ENCODE measurements around the gene ICAM5.
A peak's percentile ranks its signal among the peaks of the same experiment; 100 is the strongest.

The ICAM5 gene

DNA sequence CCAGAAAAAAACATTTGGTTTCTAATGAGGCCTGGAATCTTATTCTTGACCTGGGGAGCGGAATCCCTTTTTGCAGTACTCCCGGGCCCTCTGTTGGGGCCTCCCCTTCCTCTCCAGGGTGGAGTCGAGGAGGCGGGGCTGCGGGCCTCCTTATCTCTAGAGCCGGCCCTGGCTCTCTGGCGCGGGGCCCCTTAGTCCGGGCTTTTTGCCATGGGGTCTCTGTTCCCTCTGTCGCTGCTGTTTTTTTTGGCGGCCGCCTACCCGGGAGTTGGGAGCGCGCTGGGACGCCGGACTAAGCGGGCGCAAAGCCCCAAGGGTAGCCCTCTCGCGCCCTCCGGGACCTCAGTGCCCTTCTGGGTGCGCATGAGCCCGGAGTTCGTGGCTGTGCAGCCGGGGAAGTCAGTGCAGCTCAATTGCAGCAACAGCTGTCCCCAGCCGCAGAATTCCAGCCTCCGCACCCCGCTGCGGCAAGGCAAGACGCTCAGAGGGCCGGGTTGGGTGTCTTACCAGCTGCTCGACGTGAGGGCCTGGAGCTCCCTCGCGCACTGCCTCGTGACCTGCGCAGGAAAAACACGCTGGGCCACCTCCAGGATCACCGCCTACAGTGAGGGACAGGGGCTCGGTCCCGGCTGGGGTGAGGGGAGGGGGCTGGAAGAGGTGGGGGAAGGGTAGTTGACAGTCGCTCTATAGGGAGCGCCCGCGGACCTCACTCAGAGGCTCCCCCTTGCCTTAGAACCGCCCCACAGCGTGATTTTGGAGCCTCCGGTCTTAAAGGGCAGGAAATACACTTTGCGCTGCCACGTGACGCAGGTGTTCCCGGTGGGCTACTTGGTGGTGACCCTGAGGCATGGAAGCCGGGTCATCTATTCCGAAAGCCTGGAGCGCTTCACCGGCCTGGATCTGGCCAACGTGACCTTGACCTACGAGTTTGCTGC is 2.7 kb upstream of the ICAM5 start, which contains the start of gene ICAM4:
Gene ICAM4 (plus strand): TSS at position 153 of the 935 bp plus-strand sequence. CDS start 58 bp downstream, at position 211.
- Histone ChIP-seq H3K79me2 (no peaks in the 10 kb centered on the region), H3K36me3 (ENCODE audit: control insufficient read depth, insufficient read depth, low read length) (no peaks in the 10 kb centered on the region), H3K4me3 (ENCODE audit: low read depth, low read length) (no peak within 1 kb of the TSS), H2AFZ (peak within 1 kb of the TSS; percentile 68), H3K27me3 (ENCODE audit: control insufficient read depth, insufficient read depth, low read length) (no peaks in the 10 kb centered on the region), H3K4me2 (ENCODE audit: low read length) (peak within 1 kb of the TSS; percentile 9), H3K9me3 (ENCODE audit: control insufficient read depth, low read length) (no peaks in the 10 kb centered on the region), H3K27ac (no peak within 1 kb of the TSS), H3K4me1 (peaks cover 6% of the 10 kb centered on the region), H3K9ac (no peak within 1 kb of the TSS)
- no peak for TF ChIP-seq CTCF (IDR thresholded peaks at IDR 0.05)

DNA sequence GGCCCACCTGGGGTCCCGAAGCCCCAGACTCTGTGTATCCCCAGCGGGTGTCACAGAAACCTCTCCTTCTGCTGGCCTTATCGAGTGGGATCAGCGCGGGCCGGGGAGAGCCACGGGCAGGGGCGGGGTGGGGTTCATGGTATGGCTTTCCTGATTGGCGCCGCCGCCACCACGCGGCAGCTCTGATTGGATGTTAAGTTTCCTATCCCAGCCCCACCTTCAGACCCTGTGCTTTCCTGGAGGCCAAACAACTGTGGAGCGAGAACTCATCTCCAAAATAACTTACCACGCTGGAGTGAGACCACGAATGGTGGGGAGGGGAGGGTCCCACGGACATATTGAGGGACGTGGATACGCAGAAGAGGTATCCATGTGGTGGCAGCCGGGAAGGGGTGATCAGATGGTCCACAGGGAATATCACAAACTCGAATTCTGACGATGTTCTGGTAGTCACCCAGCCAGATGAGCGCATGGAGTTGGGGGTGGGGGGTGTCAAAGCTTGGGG is 1.0 kb upstream of the ICAM5 start:
- H3K79me2 ChIP-seq = no peaks in the 10 kb centered on the region
- peaks cover 4% of the 10 kb centered on the region for H3K27me3 ChIP-seq (ENCODE audit: control insufficient read depth, insufficient read depth, low read length)
- no peak overlapping the region for H3K9ac ChIP-seq
- peak overlapping the region; percentile 23 for H3K4me3 ChIP-seq (ENCODE audit: low read depth, low read length)
- H3K36me3 ChIP-seq (ENCODE audit: control insufficient read depth, insufficient read depth, low read length) = no peaks in the 10 kb centered on the region
- no peak overlapping the region for H2AFZ ChIP-seq
- H3K27ac ChIP-seq = no peak overlapping the region
- no peak for TF ChIP-seq CTCF (IDR thresholded peaks at IDR 0.05)
- H3K9me3 ChIP-seq (ENCODE audit: control insufficient read depth, low read length) = no peaks in the 10 kb centered on the region
- peaks cover 6% of the 10 kb centered on the region for H3K4me1 ChIP-seq
- peak overlapping the region; percentile 73 for H3K4me2 ChIP-seq (ENCODE audit: low read length)

- Histone ChIP-seq H3K27me3 (ENCODE audit: control insufficient read depth, insufficient read depth, low read length) (peaks cover 5% of the 10 kb centered on the region), H3K9ac (no peak overlapping the region), H3K36me3 (ENCODE audit: control insufficient read depth, insufficient read depth, low read length) (no peaks in the 10 kb centered on the region), H3K4me2 (ENCODE audit: low read length) (peak overlapping the region; percentile 73), H2AFZ (peak overlapping the region; percentile 50), H3K4me1 (peaks cover 6% of the 10 kb centered on the region), H3K4me3 (ENCODE audit: low read depth, low read length) (peak overlapping the region; percentile 23), H3K27ac (no peak overlapping the region), H3K79me2 (no peaks in the 10 kb centered on the region), H3K9me3 (ENCODE audit: control insufficient read depth, low read length) (no peaks in the 10 kb centered on the region)
- no peak for TF ChIP-seq CTCF (IDR thresholded peaks at IDR 0.05)
Observed at GRCh38 chr19:10289167-10289835, 451 bp upstream of the ICAM5 start.

DNA sequence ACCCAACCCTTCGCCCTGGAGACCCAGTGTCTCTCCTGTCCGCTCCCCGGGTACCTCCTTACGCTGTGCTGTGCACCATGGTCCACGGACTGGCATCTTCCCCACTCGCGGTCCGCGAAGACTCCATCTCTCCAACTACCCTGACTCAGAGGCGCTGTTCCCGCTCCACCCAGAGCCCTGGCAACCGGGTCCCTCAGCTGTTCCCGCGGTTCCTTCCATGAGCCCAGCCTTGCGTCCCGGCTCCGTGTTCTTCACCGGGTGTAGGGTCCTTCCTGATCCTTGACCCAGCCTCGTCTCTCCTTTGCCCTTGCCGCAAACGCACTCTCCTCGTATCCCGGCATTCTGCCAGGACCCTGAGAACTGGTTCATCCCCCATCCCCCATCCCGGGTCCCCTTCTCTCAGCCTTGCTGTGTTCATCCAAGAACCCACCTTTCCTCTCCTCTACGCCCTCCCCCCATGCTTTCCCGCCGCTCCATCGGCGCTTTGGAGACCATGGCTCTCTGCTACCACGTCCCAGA is 664 bp downstream of the ICAM5 start:
- Histone ChIP-seq H3K4me2 (ENCODE audit: low read length) (peak overlapping the region; percentile 73), H3K27me3 (ENCODE audit: control insufficient read depth, insufficient read depth, low read length) (peaks cover 11% of the 10 kb centered on the region), H3K79me2 (no peaks in the 10 kb centered on the region), H3K36me3 (ENCODE audit: control insufficient read depth, insufficient read depth, low read length) (no peaks in the 10 kb centered on the region), H2AFZ (no peak overlapping the region), H3K9ac (no peak overlapping the region), H3K4me1 (peaks cover 8% of the 10 kb centered on the region), H3K4me3 (ENCODE audit: low read depth, low read length) (peak overlapping the region; percentile 39), H3K9me3 (ENCODE audit: control insufficient read depth, low read length) (no peaks in the 10 kb centered on the region), H3K27ac (no peak overlapping the region)
- no peak for TF ChIP-seq CTCF (IDR thresholded peaks at IDR 0.05)
